ENCODE measurements around the gene TBXT.

The TBXT gene

GRCh38 chr6:166112580-166112979, 55.1 kb downstream of the TBXT start:
- no peak for DNase-seq (ENCODE audit: low read depth)

- DNase-seq (ENCODE audit: low read depth), result no peak
These were observed 58.0 kb downstream of the TBXT start for GRCh38 chr6:166109608-166110007.

Measured in non-pigmented ciliary epithelial cell (primary cell).